AG04450 (cell line): ENCODE measurements around the gene CHKA. TPM values are rescaled to one million over a fixed set of nuclear protein-coding genes. Genes with fewer than 3 reads are reported as not detected.

Source experiments
- CTCF ChIA-PET: fragments of 300-600, 350-600 bp; formaldehyde crosslinking; extraction: SDS; loops from one replicate; lab custom pipeline; 2022; ENCODE audit warnings: antibody characterized with exemption, inconsistent platforms; lab: Charles Lee
- POLR2A ChIA-PET: fragments of 350-600 bp; formaldehyde crosslinking; extraction: SDS; loops from one replicate; lab custom pipeline; 2021; ENCODE audit warnings: antibody characterized with exemption, inconsistent platforms; lab: Yijun Ruan, JAX
- DNase-seq: peaks from one replicate; pipeline ENCODE4 v3.0.0-alpha.2; 2011; ENCODE audit warnings: low read depth, low spot score
- H3K27ac ChIP-seq: one replicate; pipeline ENCODE4 v1.5.1; 2012; ENCODE audit warnings: low read depth, low read length, control low read depth
- H3K27me3 ChIP-seq: one replicate; pipeline ENCODE4 v1.6.0; 2012; ENCODE audit warnings: low read length; ENCODE audit not compliant: control insufficient read depth, insufficient read depth
- H3K4me3 ChIP-seq: 2 replicates; pipeline ENCODE4 v1.5.1; 2011; ENCODE audit warnings: mild to moderate bottlenecking, low read depth, low read length, control low read depth
- H3K9me3 ChIP-seq: 2 replicates; pipeline ENCODE4 v1.5.1; 2012; ENCODE audit warnings: low read length; ENCODE audit not compliant: control insufficient read depth, insufficient read depth
- polyA plus RNA-seq: library from polyadenylated mRNA; depleted of rRNA; stranded (reverse); fragments of >200 nt; gene quantifications from 2 replicates; pipeline ENCODE4 v1.2.3, GENCODE V29; 2011
- TF ChIP-seq, protein P1 (sequence below): IDR thresholded peaks from 2 replicates; pipeline ENCODE4 v1.5.1; 2011; ENCODE audit warnings: low read depth, low read length, control low read depth, inconsistent platforms

Gene CHKA
- polyA plus RNA-seq, 1 experiment, result 12.5 TPM

DNA sequence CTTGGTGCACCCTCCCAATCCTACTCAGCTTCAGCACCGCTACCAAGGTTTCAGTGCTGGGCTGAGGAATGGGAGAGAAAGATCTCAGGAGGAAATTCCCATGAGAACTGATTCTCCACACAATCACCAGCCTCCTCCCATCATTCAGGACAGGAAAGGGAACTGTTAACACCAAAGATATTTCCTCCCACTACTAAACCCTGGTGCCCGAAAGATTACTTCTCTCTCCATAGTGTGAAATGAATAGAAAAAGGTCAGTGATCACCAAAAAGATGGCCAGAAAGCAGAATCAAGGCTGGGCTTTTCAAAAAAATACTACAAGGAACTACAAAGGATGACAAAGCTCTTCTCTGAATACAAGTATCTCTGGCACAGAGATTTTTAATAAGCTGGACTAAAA lies 56.3 kb downstream of the CHKA start:
- TF ChIP-seq, protein P1, sequence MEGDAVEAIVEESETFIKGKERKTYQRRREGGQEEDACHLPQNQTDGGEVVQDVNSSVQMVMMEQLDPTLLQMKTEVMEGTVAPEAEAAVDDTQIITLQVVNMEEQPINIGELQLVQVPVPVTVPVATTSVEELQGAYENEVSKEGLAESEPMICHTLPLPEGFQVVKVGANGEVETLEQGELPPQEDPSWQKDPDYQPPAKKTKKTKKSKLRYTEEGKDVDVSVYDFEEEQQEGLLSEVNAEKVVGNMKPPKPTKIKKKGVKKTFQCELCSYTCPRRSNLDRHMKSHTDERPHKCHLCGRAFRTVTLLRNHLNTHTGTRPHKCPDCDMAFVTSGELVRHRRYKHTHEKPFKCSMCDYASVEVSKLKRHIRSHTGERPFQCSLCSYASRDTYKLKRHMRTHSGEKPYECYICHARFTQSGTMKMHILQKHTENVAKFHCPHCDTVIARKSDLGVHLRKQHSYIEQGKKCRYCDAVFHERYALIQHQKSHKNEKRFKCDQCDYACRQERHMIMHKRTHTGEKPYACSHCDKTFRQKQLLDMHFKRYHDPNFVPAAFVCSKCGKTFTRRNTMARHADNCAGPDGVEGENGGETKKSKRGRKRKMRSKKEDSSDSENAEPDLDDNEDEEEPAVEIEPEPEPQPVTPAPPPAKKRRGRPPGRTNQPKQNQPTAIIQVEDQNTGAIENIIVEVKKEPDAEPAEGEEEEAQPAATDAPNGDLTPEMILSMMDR, result no peak
- Histone ChIP-seq H3K27me3 (no peaks in the 10 kb centered on the region), H3K4me3 (no peak overlapping the region), H3K9me3 (no peaks in the 10 kb centered on the region), H3K27ac (no peak overlapping the region)
- no peak for DNase-seq
- CTCF ChIA-PET, result no interaction called here
- POLR2A ChIA-PET, result interaction anchor here (1.0 kb wide), 1 partner anchor 21 kb away, joined by 4 read pairs; no protein-coding TSS in a partner anchor

DNA sequence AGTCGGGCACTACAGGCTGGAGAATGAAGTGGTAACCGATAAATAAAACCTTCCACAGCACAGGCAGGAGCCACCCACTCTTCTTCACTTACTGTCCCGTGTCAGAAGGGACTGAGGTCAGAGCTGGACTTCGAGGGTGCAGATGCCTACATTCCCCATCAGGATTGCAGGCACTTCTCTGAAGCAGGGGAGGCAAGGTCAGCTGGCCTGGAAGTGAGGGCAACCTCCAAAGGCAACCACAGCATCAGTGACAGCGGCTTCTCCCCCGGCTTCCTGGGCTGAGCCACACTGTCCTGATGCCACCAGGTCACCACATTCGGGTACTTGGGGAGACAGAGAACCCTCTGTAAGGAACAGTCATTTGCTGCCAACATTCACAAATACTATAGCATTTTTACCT lies 59.7 kb downstream of the CHKA start:
- H3K9me3 ChIP-seq, result no peaks in the 10 kb centered on the region
- TF ChIP-seq, protein P1, result no peak
- CTCF ChIA-PET, result no interaction called here
- H3K4me3 ChIP-seq, result no peak overlapping the region
- POLR2A ChIA-PET, result no interaction called here
- no peak for DNase-seq
- no peaks in the 10 kb centered on the region for H3K27me3 ChIP-seq
- no peak overlapping the region for H3K27ac ChIP-seq

DNA sequence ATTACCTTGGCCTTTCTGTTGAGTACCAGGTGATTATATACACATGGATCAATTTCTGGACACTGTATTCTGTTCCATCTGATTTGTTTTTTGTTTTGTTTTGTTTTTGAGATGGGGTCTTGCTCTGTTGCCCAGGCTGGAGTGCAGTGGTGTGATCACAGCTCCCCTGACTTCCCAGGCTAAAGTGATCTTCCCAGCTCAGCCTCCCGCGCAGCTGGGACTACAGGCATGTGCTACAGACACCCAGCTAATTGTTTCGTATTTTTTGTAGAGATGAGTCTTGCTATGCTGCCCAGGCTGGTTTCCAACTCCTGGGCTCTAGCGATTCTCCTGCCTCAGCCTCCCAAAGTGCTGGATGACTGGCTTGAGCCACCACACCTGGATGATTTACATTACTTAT lies 63.4 kb downstream of the CHKA start:
- ChIA-PET CTCF (no interaction called here), POLR2A (no interaction called here)
- no peaks in the 10 kb centered on the region for H3K9me3 ChIP-seq
- H3K4me3 ChIP-seq, result no peak overlapping the region
- DNase-seq, result no peak
- no peak overlapping the region for H3K27ac ChIP-seq
- no peaks in the 10 kb centered on the region for H3K27me3 ChIP-seq
- TF ChIP-seq, protein P1, result no peak

DNA sequence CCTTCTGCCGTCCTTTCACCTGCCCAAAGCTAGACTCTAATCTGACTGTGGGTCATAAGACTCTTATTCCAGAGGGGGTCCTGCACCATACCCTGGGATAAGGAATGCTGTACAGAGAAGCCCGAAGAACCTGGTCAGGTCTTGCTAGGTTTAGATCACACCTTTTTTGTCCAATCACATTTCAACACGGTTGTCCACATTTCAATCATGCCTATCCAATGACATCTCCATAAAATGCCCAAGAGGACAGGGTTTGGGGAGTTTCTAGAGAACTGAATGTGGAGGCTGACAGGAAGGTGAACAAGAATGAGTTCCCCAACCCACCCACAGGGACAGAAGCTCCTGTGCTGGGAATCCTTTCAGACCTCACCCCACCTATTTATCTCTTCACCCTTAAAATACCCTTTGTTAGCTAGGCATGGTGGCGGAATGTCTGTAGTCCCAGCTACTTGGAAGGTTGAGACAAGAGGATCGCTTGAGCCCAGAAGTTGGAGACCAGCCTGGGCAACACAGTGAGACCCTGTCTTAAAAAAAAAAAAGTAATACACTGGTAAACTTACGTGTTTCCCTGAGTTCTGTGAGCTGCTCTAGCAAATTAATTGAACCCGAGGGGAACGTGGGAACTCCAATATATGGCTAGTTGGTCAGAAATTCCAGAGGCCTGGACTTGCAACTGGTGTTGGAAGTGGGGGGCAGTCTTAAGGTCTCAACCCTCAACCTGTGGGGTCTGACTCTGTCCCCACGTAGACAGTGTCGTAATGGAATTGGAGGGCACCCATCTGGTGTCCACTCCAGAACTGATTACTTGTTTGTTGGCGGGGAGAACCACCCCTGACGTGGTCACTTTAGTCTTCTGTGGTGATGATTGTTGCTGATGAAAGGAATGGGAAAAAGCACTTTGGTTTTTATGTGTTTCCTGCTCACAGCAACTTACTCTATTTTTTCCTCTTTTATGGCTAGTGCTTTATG lies 64.6 kb downstream of the CHKA start:
- H3K27me3 ChIP-seq, result no peaks in the 10 kb centered on the region
- TF ChIP-seq, protein P1, result no peak
- POLR2A ChIA-PET, result no interaction called here
- no peak overlapping the region for H3K27ac ChIP-seq
- no peak for DNase-seq
- H3K4me3 ChIP-seq, result no peak overlapping the region
- CTCF ChIA-PET, result interaction anchor here (0.8 kb wide), 1 partner anchor 152 kb away, joined by 3 read pairs; no protein-coding TSS in a partner anchor
- no peaks in the 10 kb centered on the region for H3K9me3 ChIP-seq
